NCI-H345 (cell line): Measurements from ENCODE around the gene IER2.

Experiments
- DNase-seq: peaks from one replicate; lab custom pipeline; 2025; lab: John Stamatoyannopoulos, UW

Gene IER2

GRCh38 chr19:13119627-13120026 lies 30.6 kb upstream of the IER2 start:
- DNase-seq = no peak

- DNase-seq = no peak
Observed at GRCh38 chr19:13120031-13120430, 30.2 kb upstream of the IER2 start.

GRCh38 chr19:13120817-13121216 lies 29.4 kb upstream of the IER2 start:
- no peak for DNase-seq

- no peak for DNase-seq
Observed at GRCh38 chr19:13121551-13122274, 28.5 kb upstream of the IER2 start.

GRCh38 chr19:13122275-13122878 lies 27.8 kb upstream of the IER2 start:
- DNase-seq = no peak

GRCh38 chr19:13122980-13123957 lies 26.9 kb upstream of the IER2 start:
- DNase-seq = no peak

GRCh38 chr19:13127051-13127450 lies 23.2 kb upstream of the IER2 start:
- no peak for DNase-seq

- no peak for DNase-seq
Observed at GRCh38 chr19:13127811-13128575, 22.2 kb upstream of the IER2 start.

- no peak for DNase-seq
Observed at GRCh38 chr19:13128583-13128982, 21.6 kb upstream of the IER2 start.

- no peak for DNase-seq
Observed at GRCh38 chr19:13129384-13129783, 20.8 kb upstream of the IER2 start.

- no peak for DNase-seq
Observed at GRCh38 chr19:13130886-13131490, 19.2 kb upstream of the IER2 start.

- DNase-seq = no peak
Observed at GRCh38 chr19:13132471-13133180, 17.6 kb upstream of the IER2 start.

- no peak for DNase-seq
Observed at GRCh38 chr19:13133241-13133870, 16.9 kb upstream of the IER2 start.

GRCh38 chr19:13134626-13135025 lies 15.6 kb upstream of the IER2 start:
- no peak for DNase-seq

- DNase-seq = no peak
Observed at GRCh38 chr19:13135068-13136062, 14.8 kb upstream of the IER2 start.

GRCh38 chr19:13137290-13137794 lies 12.9 kb upstream of the IER2 start:
- DNase-seq = no peak

GRCh38 chr19:13138171-13138915 lies 11.9 kb upstream of the IER2 start:
- no peak for DNase-seq

- DNase-seq = no peak
Observed at GRCh38 chr19:13138916-13139198, 11.4 kb upstream of the IER2 start.
